HepG2 (cell line): Measurements from ENCODE around the gene CARMIL1. TPM values are rescaled to one million over a fixed set of nuclear protein-coding genes. Genes with fewer than 3 reads are reported as not detected.

Experiments
- BCL6 ChIP-seq: IDR thresholded peaks from 2 replicates; pipeline ENCODE4 v1.6.1; 2016; ENCODE audit warnings: missing genetic modification reagents, missing compliant biosample characterization
- CAMTA2 ChIP-seq: sonication (generic); formaldehyde crosslinking; IDR thresholded peaks from 2 replicates; pipeline ENCODE4 v1.4.0; 2020; ENCODE audit warnings: mild to moderate bottlenecking, missing genetic modification reagents, borderline replicate concordance
- FUBP1 ChIP-seq: sonication (generic); formaldehyde crosslinking; IDR thresholded peaks from 2 replicates; pipeline ENCODE4 v1.5.1; 2020; ENCODE audit warnings: missing genetic modification reagents, mild to moderate bottlenecking, borderline replicate concordance
- GPN1 ChIP-seq: sonication (generic); formaldehyde crosslinking; IDR thresholded peaks from 2 replicates; pipeline ENCODE4 v1.5.1; 2020; ENCODE audit warnings: missing genetic modification reagents, borderline replicate concordance
- HNRNPH1 ChIP-seq: fragments of 200-400 bp; formaldehyde crosslinking; optimal IDR thresholded peaks from 2 replicates; pipeline ENCODE3; 2017; ENCODE audit warnings: mild to moderate bottlenecking, low read depth, low read length
- MIXL1 ChIP-seq: IDR thresholded peaks from 2 replicates; pipeline ENCODE4 v1.6.1; 2016
- MXD4 ChIP-seq: IDR thresholded peaks from 2 replicates; pipeline ENCODE4 v1.6.1; 2016; ENCODE audit warnings: mild to moderate bottlenecking, missing biosample characterization, missing genetic modification reagents
- MYC ChIP-seq: sonication (generic); formaldehyde crosslinking; IDR thresholded peaks from 2 replicates; pipeline ENCODE4 v1.9.0; 2021; ENCODE audit warnings: missing genetic modification reagents, borderline replicate concordance
- NR2F2 ChIP-seq: IDR thresholded peaks from 2 replicates; pipeline ENCODE4 v1.6.1; 2012; ENCODE audit warnings: low read depth, inconsistent platforms, borderline replicate concordance
- RARA ChIP-seq: IDR thresholded peaks from 2 replicates; pipeline ENCODE4 v1.6.1; 2016; ENCODE audit warnings: missing genetic modification reagents, missing compliant biosample characterization
- TCF7 ChIP-seq: sonication (generic); IDR thresholded peaks from 2 replicates; pipeline ENCODE4 v1.6.1; 2016; ENCODE audit warnings: antibody characterized with exemption, low read depth
- ZBTB7B ChIP-seq: sonication (generic); formaldehyde crosslinking; IDR thresholded peaks from 2 replicates; pipeline ENCODE4 v1.4.0; 2020; ENCODE audit warnings: missing genetic modification reagents
- ZFP62 ChIP-seq: sonication (generic); formaldehyde crosslinking; IDR thresholded peaks from 2 replicates; pipeline ENCODE4 v1.4.0; 2020; ENCODE audit warnings: missing genetic modification reagents
- ZFP90 ChIP-seq: sonication (generic); formaldehyde crosslinking; IDR thresholded peaks from 2 replicates; pipeline ENCODE4 v1.8.0; 2022; ENCODE audit warnings: missing genetic modification reagents, mild to moderate bottlenecking, inconsistent platforms, borderline replicate concordance
- ZNF160 ChIP-seq: sonication (generic); formaldehyde crosslinking; IDR thresholded peaks from 2 replicates; pipeline ENCODE4 v1.8.0; 2022; ENCODE audit warnings: mild to moderate bottlenecking, inconsistent platforms, missing genetic modification reagents
- ZNF282 ChIP-seq: fragments of 450-650 bp; IDR thresholded peaks from 2 replicates; pipeline ENCODE4 v1.6.1; 2018; ENCODE audit not compliant: partially characterized antibody
- ZNF501 ChIP-seq: sonication (generic); formaldehyde crosslinking; IDR thresholded peaks from 2 replicates; pipeline ENCODE4 v1.5.1; 2020; ENCODE audit warnings: mild to moderate bottlenecking, moderate library complexity, missing genetic modification reagents
- ZNF503 ChIP-seq: sonication (generic); formaldehyde crosslinking; IDR thresholded peaks from 2 replicates; pipeline ENCODE4 v1.4.0; 2020; ENCODE audit warnings: missing genetic modification reagents
- ZNF549 ChIP-seq: sonication (generic); formaldehyde crosslinking; IDR thresholded peaks from 2 replicates; pipeline ENCODE4 v1.5.0; 2020; ENCODE audit warnings: missing genetic modification reagents
- ZNF570 ChIP-seq: sonication (generic); formaldehyde crosslinking; IDR thresholded peaks from 2 replicates; pipeline ENCODE4 v1.4.0; 2020; ENCODE audit warnings: mild to moderate bottlenecking, missing genetic modification reagents, borderline replicate concordance
- ZNF614 ChIP-seq: IDR thresholded peaks from 2 replicates; pipeline ENCODE4 v1.6.1; 2018; ENCODE audit warnings: missing biosample characterization, missing genetic modification reagents, inconsistent platforms, borderline replicate concordance
- ZNF674 ChIP-seq: sonication (generic); formaldehyde crosslinking; IDR thresholded peaks from 2 replicates; pipeline ENCODE4 v1.5.0; 2020; ENCODE audit warnings: low read depth, mild to moderate bottlenecking, missing genetic modification reagents
- ZNF747 ChIP-seq: sonication (generic); formaldehyde crosslinking; IDR thresholded peaks from 2 replicates; pipeline ENCODE4 v1.8.1; 2023; ENCODE audit warnings: missing genetic modification reagents, mild to moderate bottlenecking, borderline replicate concordance
- ZNF75D ChIP-seq: sonication (generic); formaldehyde crosslinking; IDR thresholded peaks from 2 replicates; pipeline ENCODE4 v1.8.1; 2023; ENCODE audit warnings: missing genetic modification reagents, mild to moderate bottlenecking, borderline replicate concordance
- ZNF788 ChIP-seq: sonication (generic); formaldehyde crosslinking; IDR thresholded peaks from 2 replicates; pipeline ENCODE4 v1.5.0; 2020; ENCODE audit warnings: mild to moderate bottlenecking, missing genetic modification reagents, borderline replicate concordance
- ZSCAN25 ChIP-seq: sonication (generic); formaldehyde crosslinking; IDR thresholded peaks from 2 replicates; pipeline ENCODE4 v1.8.0; 2022; ENCODE audit warnings: mild to moderate bottlenecking, missing genetic modification reagents
- polyA plus RNA-seq, 8 experiments: library from polyadenylated mRNA; depleted of rRNA in 3 of 8; stranded (reverse) in 7 of 8; unstranded in 1 of 8; fragments of >200 nt; fragmentation: Illumina TruSeq in 4 of 8; extraction: Trizol in 4 of 8; gene quantifications; 2 replicates each; pipeline versions ENCODE4 v1.2.1 to v1.2.3, GENCODE V29; 2011 to 2016; ENCODE audit warnings: low read depth in 4 of 8, missing spikeins in 1 of 8, mixed read lengths in 1 of 8; ENCODE audit not compliant: insufficient read depth in 1 of 8
- total RNA-seq, 5 experiments: library from RNA; depleted of rRNA; stranded (reverse); fragments of >200 nt; fragmentation: Illumina TruSeq; extraction: Trizol; gene quantifications; 2 replicates each; pipeline ENCODE4 v1.2.3, GENCODE V29; 2016; ENCODE audit warnings: low read depth in 1 of 5
- TF ChIP-seq, protein P1 (sequence below): sonication (generic); formaldehyde crosslinking; IDR thresholded peaks from 2 replicates; pipeline ENCODE4 v1.8.1; 2023; ENCODE audit warnings: mild to moderate bottlenecking, moderate library complexity, missing genetic modification reagents

CARMIL1 gene
- total and polyA plus RNA-seq, 2 of the 13 experiments (the other 11 are each of a cell fraction or from before 2014, with no cell fraction given) = 1.8 to 2.6 TPM

DNA sequence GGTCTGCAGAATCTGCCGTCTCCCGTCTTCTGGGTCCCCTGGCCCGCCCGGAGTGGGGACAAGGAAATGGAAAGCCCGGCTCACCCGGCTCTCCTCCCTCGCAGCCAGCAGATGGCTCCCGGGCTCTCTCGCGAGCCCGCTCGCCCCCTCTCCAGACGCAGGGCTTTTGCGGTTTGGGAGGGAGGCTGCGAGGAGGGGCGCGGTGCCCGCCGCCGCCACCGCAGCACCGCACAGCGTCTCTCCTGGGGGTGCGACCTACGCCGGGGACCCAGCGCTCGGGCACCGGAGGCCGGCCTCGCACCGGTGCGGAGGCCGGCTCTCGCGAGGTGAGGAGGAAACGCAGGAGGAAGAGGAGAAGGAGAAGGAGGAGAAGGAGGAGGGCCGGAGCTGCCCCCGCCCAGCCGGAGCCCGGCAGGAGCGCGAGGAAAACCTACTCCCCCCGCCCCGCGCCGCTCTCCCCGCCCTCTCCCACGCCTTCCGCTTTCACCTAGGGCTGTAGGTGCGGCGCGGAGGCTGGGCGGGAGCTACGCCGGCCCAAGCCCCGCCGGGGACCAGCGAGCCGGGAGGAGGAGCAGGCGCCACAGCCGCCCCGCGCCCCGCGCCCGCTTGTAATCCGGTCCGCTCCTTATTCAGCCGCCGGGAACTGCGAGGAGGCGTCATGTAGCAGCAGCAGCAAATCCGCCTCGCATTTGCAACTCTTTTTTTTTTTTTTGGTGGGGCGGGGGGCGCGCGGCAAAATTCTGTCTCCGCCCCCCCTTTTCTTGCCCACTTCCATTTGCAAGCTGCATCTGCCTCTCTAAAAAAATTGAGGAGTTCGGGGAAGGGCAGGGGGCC lies at the start of gene CARMIL1 (continued):
- no peak for TF ChIP-seq TCF7
- no peak for TF ChIP-seq HNRNPH1
- no peak for TF ChIP-seq CAMTA2
- TF ChIP-seq NR2F2 = no peak
- TF ChIP-seq ZBTB7B (CRISPR knock-in tag) = peak; percentile 62; the same call in 1 of the 2 replicates
- TF ChIP-seq ZNF501 (CRISPR knock-in tag) = no peak
- TF ChIP-seq ZNF614 = peak; percentile 75; the same call in 1 of the 2 replicates
- 0 out of 2 replicates have a peak, but pooled peaks have one; percentile 61 for TF ChIP-seq ZFP62 (CRISPR knock-in tag)
- TF ChIP-seq RARA = no peak
- TF ChIP-seq MIXL1 (CRISPR knock-in tag) = no peak
- TF ChIP-seq ZNF503 (CRISPR knock-in tag) = no peak; the same call in 1 of the 2 replicates
- TF ChIP-seq ZFP90 (CRISPR knock-in tag) = no peak; the same call in 1 of the 2 replicates
- TF ChIP-seq ZNF788 (CRISPR knock-in tag) = no peak
- TF ChIP-seq GPN1 (CRISPR knock-in tag) = no peak
- no peak for TF ChIP-seq ZNF75D (CRISPR knock-in tag)
- TF ChIP-seq FUBP1 = no peak
- TF ChIP-seq ZNF549 (CRISPR knock-in tag) = peak; percentile 58; the same call in 1 of the 2 replicates
- no peak for TF ChIP-seq ZNF570 (CRISPR knock-in tag)
- TF ChIP-seq, protein P1, sequence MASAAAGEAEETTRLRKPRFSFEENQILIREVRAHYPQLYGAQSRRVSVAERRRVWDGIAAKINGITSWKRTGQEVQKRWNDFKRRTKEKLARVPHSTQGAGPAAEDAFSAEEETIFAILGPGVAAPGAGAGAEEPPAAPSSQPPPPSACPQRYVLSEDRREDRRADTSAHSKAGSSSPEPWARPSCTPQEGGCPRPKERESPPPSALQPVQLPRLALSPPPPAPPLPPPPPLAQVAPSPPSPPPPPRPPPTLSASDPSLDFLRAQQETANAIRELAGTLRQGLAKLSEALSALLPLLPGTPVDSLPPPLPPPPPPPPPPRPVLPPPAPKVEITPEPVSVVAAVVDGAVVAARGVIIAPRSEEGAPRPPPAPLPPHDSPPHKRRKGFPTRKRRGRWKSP = peak; percentile 55; the same call in 1 of the 2 replicates
- no peak for TF ChIP-seq ZNF674 (CRISPR knock-in tag)
- peak; percentile 63 for TF ChIP-seq BCL6 (CRISPR knock-in tag)
- no peak for TF ChIP-seq ZNF282
- no peak for TF ChIP-seq ZNF747 (CRISPR knock-in tag)
- TF ChIP-seq ZNF160 (CRISPR knock-in tag) = no peak
- no peak; the same call in 1 of the 2 replicates for TF ChIP-seq MXD4 (CRISPR knock-in tag)
- 0 out of 2 replicates have a peak, but pooled peaks have one; percentile 40 for TF ChIP-seq ZSCAN25 (CRISPR knock-in tag)
- peak; percentile 61; the same call in 1 of the 2 replicates for TF ChIP-seq MYC
